GM12872 (cell line): ENCODE measurements around the gene EPB42.

ENCODE experiments used
- TF ChIP-seq, protein P1 (sequence below): IDR thresholded peaks from 3 replicates; pipeline ENCODE4 v1.5.1; 2011; ENCODE audit warnings: low read depth, mild to moderate bottlenecking, low read length, moderate library complexity; ENCODE audit not compliant: insufficient read depth

The EPB42 gene

DNA sequence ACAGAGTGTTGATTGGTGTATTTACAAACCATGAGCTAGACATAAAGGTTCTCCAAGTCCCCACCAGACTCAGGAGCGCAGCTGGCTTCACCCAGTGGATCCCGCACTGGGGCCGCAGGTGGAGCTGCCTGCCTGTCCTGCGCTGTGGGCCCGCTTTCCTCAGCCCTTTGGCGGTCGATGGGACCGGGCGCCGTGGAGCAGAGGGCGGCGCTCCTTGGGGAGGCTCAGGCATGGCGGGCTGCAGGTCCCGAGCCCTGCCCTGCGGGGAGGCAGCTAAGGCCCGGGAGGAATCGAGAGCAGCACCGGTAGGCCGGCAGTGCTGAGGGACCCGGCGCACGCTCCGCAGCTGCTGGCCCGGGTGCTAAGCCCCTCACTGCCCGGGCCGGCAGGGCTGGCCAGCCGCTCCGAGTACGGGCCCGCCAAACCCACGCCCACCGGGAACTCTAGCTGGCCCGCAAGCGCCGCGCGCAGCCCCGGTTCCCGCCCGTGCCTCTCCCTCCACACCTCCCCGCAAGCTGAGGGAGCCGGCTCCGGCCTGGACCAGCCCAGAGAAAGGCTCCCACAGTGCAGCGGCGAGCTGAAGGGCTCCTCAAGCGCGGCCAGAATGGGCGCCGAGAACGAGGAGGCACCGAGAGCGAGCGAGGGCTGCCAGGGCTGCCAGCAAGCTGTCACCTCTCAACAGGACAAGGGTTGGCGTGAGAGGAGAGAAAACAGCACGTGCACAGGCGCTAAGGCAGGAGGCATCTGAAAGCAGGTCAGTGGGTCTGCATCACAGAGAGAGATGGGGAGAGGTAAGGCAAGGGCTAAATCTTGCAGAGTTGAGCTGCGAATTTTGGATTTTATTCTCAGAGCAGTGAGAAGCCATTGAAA, 5.9 kb upstream of the EPB42 start:
- TF ChIP-seq, protein P1, sequence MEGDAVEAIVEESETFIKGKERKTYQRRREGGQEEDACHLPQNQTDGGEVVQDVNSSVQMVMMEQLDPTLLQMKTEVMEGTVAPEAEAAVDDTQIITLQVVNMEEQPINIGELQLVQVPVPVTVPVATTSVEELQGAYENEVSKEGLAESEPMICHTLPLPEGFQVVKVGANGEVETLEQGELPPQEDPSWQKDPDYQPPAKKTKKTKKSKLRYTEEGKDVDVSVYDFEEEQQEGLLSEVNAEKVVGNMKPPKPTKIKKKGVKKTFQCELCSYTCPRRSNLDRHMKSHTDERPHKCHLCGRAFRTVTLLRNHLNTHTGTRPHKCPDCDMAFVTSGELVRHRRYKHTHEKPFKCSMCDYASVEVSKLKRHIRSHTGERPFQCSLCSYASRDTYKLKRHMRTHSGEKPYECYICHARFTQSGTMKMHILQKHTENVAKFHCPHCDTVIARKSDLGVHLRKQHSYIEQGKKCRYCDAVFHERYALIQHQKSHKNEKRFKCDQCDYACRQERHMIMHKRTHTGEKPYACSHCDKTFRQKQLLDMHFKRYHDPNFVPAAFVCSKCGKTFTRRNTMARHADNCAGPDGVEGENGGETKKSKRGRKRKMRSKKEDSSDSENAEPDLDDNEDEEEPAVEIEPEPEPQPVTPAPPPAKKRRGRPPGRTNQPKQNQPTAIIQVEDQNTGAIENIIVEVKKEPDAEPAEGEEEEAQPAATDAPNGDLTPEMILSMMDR = no peak

DNA sequence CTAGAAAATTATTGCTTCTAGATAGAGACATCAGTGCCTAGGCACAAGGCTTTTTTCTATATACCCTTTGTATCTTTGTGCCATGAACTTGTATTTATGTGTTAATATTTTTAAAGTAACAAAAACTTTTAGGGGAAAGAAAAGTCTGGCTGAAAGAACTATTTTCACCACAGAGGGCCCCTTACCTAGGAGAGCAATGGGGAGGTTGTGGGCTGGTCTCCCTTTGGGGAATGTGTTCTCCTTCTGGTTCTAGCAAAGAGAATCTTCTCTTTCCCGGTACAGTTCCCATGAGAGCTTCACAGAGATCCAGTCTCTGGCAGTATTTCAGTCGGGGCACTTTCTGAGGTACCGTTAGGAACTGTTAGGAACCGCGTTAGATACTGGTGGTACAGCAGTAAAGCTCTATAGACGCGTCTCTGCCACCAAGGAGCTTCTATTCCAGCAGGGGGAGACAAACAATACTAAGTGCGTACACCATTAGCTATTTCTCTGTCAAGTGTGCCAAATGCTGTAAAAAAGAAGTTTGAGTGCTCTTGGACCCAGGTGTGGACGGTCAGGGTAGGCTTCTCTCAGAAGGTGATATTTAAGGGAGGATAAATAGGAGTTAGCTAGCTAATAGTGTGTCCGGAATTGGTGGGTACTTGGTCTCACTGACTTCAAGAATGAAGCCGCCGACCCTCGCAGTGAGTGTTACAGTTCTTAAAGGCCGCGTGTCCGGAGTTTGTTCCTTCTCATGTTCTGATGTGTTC, 4.6 kb upstream of the EPB42 start:
- TF ChIP-seq, protein P1 = peak; percentile 84

DNA sequence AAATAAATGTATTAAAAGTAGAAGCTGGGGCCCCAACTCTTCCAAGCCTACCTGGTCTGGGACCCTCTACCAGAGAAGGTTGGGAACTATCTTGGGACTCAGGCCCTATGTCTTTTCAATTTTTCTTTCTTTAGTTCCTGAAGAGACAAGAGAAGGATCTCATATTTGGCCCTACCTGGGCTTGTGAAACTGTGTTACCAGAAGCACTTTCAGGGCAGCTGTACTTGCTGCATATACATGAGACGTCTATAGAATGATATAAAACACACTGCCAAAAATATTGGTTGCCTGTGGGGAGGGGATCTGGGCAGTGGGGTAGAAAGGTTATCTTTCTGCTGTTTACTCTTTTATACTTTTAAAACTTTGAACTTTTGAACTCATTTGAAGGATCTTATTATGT, 604 bp upstream of the EPB42 start:
- TF ChIP-seq, protein P1 = no peak

DNA sequence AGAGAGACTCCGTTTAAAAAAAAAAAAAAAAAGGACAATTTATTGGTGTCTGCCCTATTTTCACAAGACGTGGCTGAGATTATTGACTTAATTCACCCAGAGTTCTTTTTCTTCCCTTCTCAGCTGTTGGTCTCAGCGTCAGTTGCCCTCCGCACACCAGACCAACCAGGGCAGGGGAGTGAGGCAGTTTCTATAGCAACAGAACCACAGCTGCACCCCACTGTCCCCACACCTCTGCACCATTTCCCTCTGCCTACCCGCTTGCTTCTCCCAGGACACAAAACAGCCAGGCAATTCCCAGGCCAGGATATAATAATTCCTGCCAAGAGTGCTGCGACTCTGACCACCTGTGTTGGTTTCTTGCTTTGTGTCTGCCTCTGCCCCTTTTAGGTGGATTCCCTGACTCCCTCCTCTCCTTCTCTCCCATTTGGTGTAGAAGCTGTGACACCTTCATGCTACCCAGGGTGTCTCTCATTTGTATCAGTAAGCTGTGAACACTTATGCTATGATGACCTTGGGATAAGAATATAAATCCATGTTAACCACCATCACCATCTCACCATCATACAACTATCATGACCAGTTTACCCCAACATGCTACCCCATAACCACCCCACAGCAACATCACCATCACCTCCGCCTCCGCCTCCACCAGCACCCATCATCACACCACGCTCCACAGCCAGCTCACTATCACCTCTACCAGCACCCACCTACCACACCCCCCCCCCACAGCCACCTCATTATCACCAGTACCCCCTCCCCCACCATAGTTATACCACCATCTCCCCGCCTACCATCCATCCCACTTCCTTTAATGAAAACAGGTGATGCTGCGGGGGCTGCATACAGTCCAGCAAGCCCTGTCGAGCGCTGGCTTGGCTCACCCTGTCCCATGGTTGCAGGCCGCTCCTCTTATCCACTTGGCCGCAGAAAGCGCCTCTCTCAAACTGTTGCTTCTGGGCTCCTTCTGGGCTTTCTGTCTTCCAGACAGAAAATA, 589 bp downstream of the EPB42 start:
- TF ChIP-seq, protein P1 = no peak

DNA sequence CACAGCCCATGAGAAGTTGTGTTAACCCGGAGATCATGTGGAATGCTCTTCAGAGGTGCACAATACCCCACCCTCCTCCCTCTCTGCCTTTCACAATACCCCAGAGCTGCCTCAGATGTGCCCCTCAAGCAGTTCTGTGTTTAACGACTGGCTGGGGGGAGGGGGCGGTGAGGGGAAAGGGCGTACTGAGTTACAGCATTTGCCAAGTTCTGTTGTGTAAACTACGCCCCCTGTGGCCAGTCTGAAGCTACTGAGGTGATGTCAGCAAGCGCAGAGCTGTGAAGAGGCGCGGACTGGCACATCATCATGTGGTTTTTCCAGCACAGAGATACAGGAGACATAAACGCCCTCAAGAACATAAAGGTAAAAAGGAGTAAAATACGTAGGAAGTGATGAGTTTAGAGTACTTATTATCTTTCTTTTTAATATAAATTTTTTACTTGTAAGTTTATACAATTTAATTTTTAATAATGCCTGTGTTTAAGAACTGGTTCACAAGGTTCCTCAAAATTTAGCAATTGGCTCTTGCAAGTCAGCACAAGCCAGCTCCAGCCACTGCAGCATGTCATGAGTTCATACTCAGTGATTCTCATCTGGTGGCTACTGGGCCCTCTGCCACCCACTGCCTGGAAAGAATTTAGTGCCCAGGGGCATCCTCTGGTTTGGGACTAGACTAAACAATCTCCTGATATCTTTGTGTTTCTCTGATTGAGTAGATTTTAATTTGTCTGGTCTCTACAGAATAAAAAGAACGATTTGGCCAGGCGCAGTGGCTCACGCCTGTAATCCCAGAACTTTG, 1.7 kb downstream of the EPB42 start:
- TF ChIP-seq, protein P1 = 0 out of 3 replicates have a peak, but pooled peaks have one; percentile 16

DNA sequence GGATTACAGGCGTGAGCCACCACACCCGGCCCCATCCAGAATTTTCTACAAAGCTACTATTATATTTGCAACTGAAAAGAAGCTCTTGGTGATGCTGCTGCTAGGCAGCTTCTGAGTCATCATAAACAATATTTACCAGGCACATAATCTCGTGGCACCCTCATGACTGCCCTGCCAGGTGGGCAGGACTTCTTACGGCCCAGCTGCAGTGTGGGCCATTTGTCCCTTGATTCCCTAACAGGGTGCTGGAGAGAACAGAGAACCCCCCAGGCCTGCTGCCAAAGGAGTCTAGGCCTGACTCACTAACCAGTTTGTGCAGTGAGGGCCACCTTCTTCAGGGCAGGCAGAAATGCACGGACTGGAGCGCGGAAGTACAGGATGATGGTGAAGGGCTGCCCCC, 4.9 kb downstream of the EPB42 start:
- TF ChIP-seq, protein P1 = no peak
